HG03103 (cell line): ENCODE data around the gene ZNF792.
"Not testable (repeated sequence)": the region's sequence is repeated elsewhere in the genome, so short reads cannot be mapped to it uniquely, and the experiment has no call there.

Source experiments
- ATAC-seq: cut with Tn5 transposase; IDR thresholded peaks from one replicate; pipeline ENCODE4 v1.9.1; 2021; ENCODE audit warnings: low read depth; ENCODE audit not compliant: unreplicated experiment

ZNF792 gene

DNA sequence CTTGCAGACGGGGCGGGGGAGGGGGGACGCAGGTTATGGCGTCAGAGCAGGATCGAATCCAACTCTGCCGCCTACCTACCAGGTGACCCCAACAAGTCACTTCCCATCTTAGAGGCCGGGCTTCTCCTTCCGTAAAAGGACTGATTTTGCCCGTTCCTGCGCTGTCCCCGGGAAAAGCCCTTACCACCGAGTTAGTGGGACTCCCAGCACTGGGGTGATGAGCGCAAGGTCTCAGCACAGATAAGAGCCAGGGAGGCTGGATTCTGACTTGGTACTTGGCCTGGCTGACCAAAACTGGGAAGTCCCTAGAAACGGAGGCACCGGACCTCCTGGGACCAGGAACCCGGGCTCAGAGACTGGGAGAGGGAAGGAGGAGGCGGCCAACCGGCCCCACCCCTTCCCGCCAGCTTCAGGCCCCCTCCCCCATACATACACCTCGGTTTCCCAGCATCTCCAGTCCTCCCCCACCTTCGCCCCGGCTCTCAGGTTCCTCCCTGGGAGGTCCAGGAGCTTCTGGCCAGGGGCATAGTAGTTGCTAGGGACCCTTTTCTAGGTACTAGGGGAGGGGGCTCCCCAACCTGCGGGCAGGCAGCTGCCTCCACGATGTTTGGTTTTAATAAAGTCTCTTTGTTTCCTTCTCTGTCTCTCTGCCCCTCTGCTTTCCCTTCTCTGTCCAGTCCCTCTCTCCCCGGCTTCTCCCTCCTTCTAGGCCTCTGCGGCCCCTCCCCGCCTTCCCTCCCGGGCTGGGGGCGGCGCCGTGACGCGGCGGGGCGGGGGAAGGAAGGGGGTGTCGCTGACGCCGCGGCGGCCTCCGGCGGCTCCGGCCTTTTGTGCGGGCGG, 35.7 kb upstream of the ZNF792 start, which contains the start of gene GRAMD1A:
Gene GRAMD1A, plus strand, starts transcription at position 826 of the 840 bp plus-strand sequence. CDS start 156 bp downstream, outside the sequence.
- peak; percentile 50 for ATAC-seq

DNA sequence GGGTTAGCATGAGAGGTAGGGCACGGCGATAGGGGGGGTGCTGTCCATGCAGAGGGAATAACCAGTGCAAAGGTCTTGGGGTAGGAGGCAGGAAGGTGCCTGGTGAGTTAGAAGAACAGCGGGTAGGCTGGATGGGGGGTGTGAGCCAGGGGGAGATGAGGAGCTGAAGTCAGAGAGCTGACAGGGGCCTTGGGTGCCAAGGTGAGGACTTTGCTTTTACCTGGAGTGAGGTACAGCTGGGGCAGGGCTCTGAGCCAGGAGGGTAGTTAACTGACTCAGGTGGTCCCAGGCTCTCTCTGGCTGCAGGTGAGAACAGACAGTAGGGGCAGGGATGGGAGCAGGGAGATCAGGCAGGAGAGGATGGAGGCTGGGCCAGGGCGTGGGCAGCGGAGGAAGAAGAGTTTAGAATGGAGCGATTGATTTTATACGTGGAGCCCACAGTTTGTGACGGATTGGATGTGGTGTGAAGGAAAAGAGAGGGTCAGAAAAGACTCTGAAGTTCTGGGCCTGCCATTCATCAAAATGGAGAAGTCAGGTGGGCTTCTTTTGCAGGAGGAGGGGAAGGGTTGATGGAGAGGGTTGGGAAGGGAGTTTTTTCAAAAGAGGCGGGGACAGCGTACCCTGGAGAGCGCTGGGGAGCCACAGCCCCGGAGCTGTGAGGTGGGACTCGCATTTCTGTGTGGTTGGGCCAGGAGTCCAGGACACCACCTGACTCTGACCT, 34.9 kb upstream of the ZNF792 start:
- ATAC-seq: no peak

DNA sequence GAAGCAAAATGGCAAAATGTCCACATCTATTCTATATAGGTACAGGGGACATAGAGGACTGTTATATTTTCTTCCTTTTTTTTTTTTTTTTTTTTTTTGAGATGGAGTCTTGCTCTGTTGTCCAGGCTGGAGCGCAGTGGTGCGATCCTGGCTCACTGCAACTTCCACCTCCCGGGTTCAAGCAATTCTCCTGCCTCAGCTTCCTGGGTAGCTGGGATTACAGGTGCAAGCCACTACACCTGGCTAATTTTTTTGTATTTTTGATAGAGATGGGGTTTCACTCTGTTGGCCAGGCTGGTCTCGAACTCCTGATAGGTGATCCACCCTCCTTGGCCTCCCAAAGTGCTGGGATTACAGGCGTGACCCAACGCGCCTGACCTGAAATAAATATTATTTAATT, 34.2 kb upstream of the ZNF792 start:
- not testable (repeated sequence) for ATAC-seq

DNA sequence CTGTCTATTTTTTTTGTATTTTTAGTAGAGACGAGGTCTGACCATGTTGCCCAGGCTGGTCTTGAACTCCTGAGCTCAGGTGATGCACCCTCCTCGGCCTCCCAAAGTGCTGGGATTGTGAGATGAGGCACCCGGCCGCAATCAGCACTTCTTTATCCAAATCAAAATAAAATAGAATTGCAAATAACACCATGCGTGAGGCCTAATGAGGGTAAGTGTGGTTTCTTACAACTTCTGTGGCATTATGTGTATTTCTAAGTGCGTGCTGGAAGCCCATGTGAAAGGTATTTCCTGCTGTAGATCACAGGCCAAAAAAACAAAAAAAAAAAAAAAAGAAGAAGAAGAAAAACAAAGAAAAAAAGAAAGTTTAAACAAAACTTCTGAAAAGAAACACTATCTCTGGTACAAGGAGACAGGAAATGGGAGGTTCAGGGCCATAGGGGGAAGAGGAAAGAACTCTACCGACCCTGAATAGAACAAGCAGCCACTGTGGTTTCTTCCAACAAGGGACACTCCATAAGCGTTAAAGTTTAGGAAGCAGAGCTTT, 33.1 kb upstream of the ZNF792 start:
- ATAC-seq: no peak

DNA sequence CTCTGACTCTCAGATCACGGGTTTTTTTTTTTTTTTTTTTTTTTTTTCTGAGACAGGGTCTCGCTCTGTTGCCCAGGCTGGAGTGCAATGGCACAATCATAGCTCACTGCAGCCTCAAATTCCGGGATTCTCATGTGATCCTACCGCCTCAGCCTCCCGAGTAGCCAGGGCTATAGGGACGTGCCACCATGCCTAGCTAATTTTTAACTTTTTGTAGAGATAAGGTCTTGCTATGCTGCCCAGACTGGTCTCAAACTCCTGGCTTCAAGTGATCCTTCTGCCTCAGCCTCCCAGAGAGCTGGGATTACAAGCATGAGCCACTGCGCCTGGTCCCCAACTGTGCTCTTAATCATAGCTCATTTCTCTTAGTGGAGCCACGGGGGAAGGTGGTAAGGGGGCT, 31.5 kb upstream of the ZNF792 start:
- no peak for ATAC-seq

DNA sequence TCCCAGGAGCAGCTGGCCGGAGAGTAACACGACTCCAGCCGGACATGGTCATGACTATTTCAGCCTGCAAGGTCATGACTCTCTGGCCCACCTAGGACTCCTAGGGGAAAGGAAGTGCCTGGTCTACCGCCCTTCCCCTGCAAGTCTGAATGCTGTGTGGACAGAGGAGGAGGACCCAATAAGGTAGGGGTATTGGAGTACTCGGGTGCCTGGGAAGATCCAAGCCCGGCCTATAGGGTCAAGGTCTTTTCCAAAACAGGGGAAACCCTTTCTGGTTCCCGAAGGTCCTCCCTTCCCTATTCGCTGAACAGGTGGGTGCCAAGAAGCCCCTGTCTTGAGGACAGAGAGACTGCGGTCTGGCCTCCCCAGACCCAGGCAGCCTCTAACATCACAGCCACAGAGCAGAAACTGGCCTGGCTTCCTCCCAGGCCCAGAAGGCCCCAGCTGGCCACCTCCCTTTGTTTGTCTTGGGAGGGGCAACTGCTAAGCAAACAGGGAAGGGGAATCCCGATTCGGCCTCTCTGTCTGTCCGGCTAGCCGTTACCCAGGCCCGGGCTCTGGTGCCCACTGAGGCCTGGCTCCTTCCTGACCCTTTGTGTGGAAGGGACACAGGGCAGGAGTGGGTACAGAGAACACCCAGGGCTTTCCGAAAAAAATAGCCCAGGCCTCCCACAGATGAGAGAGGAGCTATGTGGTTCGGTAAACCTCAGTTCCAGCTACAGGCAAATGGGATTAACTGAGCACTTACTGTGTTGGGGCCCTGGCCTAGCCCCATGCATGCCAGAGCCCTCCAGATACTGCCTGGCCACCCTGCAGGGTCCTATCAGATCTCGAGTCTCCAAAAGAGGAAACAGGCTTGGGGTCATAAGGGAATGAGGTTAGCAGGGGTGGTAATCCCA, 30.9 kb upstream of the ZNF792 start:
- ATAC-seq: no peak

DNA sequence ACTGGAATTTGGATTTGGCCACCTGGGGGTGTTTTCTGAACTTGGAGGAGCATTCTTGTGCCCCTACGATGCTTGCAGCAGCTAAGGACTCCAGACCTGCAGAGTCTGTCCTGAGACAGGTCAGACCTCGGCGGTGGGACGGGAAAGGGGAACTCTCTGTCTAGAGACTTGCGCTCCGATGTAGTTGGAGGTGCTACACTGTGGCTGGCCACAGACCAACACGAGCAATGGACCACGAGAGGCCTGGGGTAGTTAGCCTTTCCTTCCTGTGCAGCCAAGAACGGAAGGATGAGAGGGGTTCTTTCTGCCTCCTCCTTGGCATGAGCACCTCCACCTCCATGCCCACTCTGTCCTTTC, 30.2 kb upstream of the ZNF792 start:
- no peak for ATAC-seq

DNA sequence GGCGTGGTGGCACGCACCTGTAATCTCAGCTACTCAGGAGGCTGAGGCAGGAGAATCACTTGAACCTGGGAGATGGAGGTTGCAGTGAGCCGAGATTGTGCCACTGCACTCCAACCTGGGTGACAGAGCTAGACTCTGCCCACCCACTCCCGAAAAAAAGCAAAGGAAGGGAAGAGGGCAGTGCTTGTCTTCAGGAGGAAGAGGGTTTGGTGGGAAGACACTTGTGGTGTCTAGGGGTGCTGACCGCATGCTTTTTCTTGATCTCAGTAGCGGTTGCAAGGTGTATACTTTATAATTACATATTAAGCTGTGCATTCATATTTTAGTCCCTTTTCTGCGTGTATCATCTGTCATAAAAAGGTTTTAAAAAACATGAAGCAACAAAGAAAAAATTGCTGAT, 28.6 kb upstream of the ZNF792 start:
- ATAC-seq: not testable (repeated sequence)

DNA sequence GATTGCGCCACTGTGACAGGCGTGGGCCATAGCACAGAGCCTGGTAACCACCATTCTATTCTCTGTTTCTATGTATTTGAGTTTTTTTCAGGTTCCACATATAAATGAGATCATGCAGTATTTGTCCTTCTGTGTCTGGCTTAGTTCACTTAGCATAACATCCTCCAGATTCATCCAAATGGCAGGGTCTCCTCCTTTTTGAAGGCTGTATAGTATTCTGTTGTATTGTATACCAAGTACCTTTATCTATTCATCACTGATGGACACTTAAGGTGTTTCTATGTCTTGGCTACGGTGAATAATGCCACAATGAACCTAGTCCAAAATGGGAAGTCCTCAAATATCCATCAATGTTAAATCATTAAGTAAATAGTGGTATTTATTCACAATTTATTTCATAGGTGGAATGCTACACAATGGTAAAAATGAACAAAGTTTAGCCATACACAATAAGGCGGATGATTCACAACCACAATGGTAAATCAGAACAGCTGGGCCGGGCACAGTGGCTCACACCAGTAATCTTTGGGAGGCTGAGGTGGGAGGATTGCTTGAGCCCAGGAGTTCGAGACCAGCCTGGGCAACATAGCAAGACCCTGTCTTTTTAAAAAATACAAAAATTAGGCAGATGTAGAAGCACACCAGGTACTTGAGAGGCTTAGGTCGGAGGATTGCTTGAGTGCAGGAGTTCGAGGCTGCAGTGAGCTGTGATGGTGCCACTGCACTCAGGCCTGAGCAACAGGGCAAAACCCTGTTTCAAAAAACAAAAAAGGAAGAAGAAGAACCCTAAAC, 27.7 kb upstream of the ZNF792 start:
- no peak for ATAC-seq

DNA sequence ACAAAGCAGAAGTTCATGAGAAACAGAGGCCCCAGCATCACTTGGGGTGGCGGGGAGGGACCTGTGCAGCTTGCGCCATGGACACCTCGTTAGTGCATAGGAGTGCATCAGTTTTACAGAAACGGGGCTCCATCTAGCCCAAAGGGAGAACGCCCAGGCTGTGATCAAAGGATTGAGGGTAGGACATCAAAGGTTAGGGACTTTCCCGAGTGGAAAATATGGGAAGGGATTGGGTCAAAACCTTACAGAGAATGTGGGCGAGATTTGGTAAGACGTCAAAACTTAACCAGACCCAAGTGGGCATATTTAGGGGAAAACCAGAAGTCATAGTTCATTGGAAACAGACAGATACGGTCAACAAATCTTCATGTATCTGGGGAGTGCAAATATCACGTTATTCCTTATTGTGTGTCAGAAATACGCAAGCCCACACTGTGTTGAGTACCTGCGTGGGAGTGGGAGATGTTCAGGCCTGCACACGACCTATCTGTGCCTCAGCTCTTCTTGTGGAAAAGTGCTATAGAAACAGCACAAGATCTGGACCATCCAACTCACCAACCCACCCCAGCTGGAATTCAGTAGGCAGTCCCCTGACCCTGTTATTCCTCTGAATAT, 26.7 kb upstream of the ZNF792 start:
- ATAC-seq: no peak

DNA sequence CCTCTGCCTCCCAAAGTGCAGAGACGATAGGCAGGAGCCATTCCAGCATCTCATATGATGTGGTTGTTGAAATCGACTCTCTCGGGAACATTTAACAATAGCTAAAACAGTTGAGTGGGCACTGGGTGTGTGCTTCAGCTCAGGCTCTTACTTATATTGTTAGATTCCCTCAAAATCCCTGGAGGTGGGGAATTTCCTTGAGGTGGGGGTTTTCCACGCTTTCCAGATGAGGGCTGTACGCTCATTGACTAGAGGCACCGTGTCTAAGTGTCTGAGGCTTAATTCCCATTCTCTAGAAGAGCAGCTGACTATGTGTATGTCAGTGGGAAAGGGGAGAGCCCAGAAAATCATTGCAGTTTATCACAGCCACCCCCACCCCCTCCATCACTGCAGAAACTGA, 25.3 kb upstream of the ZNF792 start:
- ATAC-seq: no peak

DNA sequence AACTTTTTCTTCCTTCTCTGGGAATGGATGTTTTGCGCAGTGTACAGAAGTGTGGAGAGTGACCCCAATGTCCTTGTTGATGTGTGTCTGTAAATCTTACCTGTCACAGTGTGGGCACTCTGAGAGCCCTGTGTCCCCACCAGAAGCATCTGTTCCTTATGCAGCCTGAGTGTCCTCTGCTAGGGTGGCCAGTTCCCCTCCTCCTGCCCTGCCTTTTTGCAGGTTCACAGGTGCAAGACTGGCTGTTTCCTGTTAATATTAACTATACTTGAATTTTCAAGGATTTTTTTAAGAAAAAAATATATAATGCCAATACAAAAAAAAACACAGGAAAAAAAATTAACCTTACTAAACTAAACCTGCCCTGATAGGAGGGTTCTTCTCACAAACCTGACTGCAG, 24.1 kb upstream of the ZNF792 start:
- no peak for ATAC-seq

DNA sequence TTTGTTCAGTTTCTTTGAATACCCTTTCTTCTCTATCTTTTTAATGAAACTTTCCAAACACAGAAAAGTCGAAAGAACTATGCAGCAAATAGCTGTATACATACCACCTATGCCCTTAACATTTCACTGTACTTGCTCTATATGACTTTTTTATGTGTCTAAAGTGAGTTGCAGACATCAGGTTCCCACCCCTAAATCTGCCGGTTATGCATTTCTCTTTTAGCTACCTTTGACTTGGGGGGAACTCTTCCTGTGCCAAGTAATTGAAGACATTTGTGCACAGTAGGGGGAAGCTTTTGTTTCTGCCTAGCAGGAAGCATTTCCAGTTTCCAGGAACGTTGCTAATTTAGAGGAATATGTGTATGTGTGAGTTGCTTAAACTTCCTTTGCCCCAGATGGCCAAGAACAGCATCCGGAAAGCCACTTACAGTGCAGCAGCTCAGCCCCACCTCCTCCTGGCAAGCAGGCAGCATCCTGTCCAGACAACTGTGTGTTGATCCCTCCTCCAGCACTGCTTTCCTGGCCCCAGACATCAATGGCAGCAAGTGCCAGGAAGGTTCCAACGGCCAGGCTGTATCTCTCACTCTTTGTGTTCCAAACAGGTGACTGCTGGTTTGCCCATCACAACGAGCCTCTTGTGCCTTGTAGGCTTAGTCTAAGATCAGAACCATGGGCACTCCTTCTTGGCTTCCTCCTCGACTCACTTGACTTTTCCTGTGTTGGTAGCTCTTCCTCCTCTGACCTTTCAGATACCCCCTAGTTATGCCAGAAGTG, 21.4 kb upstream of the ZNF792 start:
- ATAC-seq: no peak

DNA sequence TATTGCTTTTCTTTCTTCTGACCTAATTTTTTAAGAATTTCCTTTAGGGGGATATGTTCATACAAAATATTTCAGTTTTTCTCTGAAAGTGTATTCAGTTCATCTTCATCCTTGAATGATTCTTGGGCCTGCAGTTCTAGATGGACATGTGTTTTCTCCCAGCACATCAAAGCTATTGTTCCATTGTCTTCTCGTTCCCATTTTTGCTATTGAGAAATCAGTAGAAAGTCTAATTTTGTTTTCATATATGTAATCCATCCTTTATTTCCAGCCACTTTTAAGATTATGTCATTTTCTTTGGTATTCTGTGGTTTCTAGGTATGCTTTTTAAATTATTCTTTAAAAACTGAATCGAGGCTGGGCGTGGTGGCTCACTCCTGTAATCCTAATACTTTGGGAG, 20.3 kb upstream of the ZNF792 start:
- ATAC-seq: no peak

DNA sequence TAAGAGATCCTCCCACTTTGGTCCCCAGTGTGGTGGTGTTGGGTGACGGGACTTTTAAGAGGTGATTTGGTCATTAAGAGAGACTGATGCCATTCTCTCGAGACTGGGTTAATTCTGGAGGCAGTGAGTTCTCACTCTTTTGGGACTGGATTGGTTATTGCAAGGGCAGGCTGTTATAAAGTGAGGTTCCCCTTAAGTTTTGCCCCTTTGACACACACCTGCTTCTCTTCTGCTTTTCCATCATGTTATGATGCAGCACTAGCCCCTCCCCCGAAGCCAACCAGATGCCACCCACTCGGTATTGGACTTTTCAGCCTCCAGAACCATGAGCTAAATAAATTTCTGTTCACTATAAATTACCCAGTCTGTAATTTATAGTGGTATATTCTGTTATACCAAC, 19.8 kb upstream of the ZNF792 start:
- no peak for ATAC-seq

DNA sequence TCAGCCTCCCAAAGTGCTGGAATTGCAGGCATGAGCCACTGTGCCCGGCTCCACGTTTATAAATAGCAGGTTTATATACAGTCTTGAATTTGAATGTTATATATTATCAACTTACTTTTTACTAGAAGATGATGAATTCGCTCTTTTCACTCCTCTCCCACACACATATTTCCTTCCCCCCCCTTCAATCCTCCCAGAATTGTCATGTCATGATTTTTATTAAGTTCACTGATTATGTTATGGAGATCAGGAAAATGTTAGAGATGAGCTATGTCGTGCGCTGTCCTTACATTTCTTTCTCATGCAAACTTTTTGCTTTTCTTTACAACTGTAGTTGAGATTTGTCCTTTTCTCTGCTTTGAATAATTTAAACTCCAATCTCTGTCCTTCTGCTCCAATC, 18.2 kb upstream of the ZNF792 start:
- no peak for ATAC-seq

DNA sequence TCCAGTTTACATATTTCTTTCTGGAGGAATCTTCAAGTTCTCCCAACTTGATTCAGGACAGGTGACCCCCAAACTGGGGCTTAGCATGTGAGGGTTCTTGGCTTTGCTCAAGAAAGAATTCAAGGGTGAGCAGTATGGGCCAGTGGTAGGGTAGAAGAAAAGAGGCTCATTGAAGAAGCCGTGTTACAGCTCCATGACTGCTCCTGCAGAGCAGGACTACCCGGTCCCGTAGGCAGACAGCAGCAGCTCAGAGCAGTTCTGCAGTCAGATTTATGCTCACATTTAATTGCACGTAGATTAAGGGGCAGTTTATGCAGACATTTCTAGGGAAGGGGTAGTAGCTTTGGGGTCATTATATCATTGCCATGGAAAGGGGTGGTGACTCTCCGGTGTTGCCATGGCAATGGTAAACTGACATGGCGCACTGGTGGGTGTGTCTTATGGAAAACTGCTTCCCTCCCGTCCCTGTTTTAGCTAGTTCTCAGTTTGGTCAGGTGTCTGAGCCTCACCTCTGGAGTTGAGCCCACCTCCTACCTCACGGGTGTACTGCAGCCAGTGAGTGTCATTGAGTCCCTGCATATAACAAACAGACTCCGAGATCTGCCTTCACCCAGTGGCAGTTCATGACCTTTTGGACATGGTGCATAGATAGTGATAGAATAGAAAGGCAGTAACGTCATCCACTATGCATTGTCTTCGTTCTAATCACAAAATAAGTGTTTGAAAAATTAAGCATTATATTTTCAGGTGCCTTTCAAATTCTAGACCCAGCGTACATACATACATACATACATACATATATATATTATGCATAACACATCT, 16.0 kb upstream of the ZNF792 start:
- ATAC-seq: no peak

DNA sequence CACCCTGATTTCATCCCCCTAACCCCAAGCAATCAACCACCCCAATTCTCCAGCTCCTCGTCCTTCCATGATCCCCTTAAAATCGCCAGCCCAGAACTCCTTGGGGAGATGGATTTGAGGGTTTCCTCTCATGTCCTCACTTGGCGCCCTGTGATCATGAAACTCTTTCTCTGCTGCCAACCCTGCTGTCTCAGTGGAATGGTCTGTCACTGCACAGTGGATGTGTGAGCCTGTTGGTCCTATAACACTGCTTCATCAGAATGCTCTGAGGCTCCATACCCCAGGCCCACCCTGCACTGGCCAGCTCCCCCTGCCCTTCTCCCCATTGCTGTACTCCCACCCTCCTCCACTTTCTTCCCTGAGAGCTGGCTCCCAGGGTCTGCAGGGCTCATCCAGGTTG, 12.6 kb upstream of the ZNF792 start:
- ATAC-seq: no peak
